ENCODE measurements around the gene CAMTA1.

DNA sequence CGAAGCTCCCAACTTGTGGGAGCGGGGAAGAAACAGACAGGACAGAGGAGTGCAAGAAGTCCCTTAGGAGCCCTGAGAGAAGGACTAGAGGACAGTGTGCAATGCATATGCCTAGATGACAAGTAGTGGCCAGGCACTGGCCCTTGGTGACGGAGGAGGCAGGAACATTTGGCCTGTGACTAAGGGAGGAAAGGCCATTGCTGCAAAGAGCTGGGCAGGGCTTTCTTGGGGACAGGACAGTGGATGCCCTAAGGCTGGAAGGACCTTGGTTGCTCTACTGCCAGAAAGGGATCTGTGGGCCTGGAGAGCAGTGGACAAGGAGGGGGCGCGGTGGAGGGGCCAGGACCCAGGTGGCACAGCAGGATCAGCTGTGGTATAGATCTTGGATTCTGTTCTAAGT, 481.3 kb downstream of the CAMTA1 start:
- TF ChIP-seq, protein P1, sequence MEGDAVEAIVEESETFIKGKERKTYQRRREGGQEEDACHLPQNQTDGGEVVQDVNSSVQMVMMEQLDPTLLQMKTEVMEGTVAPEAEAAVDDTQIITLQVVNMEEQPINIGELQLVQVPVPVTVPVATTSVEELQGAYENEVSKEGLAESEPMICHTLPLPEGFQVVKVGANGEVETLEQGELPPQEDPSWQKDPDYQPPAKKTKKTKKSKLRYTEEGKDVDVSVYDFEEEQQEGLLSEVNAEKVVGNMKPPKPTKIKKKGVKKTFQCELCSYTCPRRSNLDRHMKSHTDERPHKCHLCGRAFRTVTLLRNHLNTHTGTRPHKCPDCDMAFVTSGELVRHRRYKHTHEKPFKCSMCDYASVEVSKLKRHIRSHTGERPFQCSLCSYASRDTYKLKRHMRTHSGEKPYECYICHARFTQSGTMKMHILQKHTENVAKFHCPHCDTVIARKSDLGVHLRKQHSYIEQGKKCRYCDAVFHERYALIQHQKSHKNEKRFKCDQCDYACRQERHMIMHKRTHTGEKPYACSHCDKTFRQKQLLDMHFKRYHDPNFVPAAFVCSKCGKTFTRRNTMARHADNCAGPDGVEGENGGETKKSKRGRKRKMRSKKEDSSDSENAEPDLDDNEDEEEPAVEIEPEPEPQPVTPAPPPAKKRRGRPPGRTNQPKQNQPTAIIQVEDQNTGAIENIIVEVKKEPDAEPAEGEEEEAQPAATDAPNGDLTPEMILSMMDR (IDR thresholded peaks at IDR 0.05; ENCODE audit: insufficient read depth, low read length, poor library complexity, severe bottlenecking): no peak
- TF ChIP-seq EZH2phosphoT487 (conservative IDR thresholded peaks at IDR 0.05; ENCODE audit: low read length): no peak

Data from SU-DHL-6 (cell line).